K562 (cell line): ENCODE measurements around the gene SCN8A. TPM values are rescaled to one million over a fixed set of nuclear protein-coding genes. Genes with fewer than 3 reads are reported as not detected.

Source experiments
- ATAC-seq: fragments of 200-7000 bp; cut with Tn5 transposase; 3 replicates; pipeline ENCODE4 v1.9.1; 2020; ENCODE audit warnings: moderate library complexity
- BruUV-seq: library from RNA; stranded (reverse); fragments of 400-500 nt; replicated peaks from 2 replicates; lab custom pipeline; 2021; lab: Mats Ljungman, UMichigan
- CTCF ChIA-PET: fragments of 300-600 bp; formaldehyde crosslinking; extraction: SDS; loops from one replicate; lab custom pipeline; 2021; ENCODE audit warnings: low intra/inter-chr PET ratio; lab: Yijun Ruan, JAX
- POLR2A ChIA-PET: fragments of 300-600, 350-650 bp; sonication (Branson Sonifier 250); formaldehyde crosslinking; extraction: SDS; loops from one replicate; lab custom pipeline; 2021; ENCODE audit warnings: antibody characterized with exemption, inconsistent platforms; lab: Yijun Ruan, JAX
- DNase-seq, 4 experiments: peaks; one replicate each; pipeline versions ENCODE4 v3.0.0 to v3.0.0-alpha.2; 2011 to 2018; ENCODE audit warnings: low spot score in 3 of 4, mixed read lengths in 3 of 4; ENCODE audit errors: extremely low read depth in 1 of 4
- FAIRE-seq: peaks from 2 replicates; lab custom pipeline; 2011; peaks lifted over from hg19 to GRCh38; lab: Jason Lieb, UNC
- H2AFZ ChIP-seq: 2 replicates; pipeline ENCODE4 v1.6.0; 2011; ENCODE audit warnings: low read depth, low read length, control low read depth, inconsistent platforms
- H3K27ac ChIP-seq: fragments of 200-600 bp; 3 replicates; pipeline ENCODE4 v1.8.0; 2011; ENCODE audit warnings: low read depth, mild to moderate bottlenecking, control low read depth, inconsistent platforms, low read length, moderate library complexity, mixed read lengths; ENCODE audit errors: extremely low read depth
- H3K27me3 ChIP-seq, 2 experiments: fragments of 300-600 bp in 1 of 2; 2 replicates in 1 of 2; 3 replicates in 1 of 2; pipeline versions ENCODE4 v1.6.0 to v1.8.0; 2011; ENCODE audit warnings: inconsistent platforms in 2 of 2, low read length in 2 of 2, mild to moderate bottlenecking in 1 of 2, mixed read lengths in 1 of 2, moderate library complexity in 1 of 2; ENCODE audit not compliant: control insufficient read depth in 2 of 2, insufficient read depth in 2 of 2
- H3K36me3 ChIP-seq: fragments of 300-600 bp; 3 replicates; pipeline ENCODE4 v1.8.0; 2011; ENCODE audit warnings: mild to moderate bottlenecking, low read length, inconsistent platforms; ENCODE audit not compliant: control insufficient read depth, insufficient read depth
- H3K4me1 ChIP-seq, 2 experiments: fragments of 200-600 bp in 1 of 2; replicated peaks in 1 of 2; 2 replicates in 1 of 2; 3 replicates in 1 of 2; pipeline versions ENCODE4 v1.5.1 to v1.8.0; 2011; ENCODE audit warnings: inconsistent platforms in 2 of 2, low read length in 2 of 2, mild to moderate bottlenecking in 1 of 2, mixed read lengths in 1 of 2, moderate library complexity in 1 of 2; ENCODE audit not compliant: control insufficient read depth in 2 of 2, insufficient read depth in 2 of 2
- H3K4me2 ChIP-seq: 2 replicates; pipeline ENCODE4 v1.6.1; 2011; ENCODE audit warnings: low read length, control low read depth, inconsistent platforms, mixed read lengths; ENCODE audit not compliant: insufficient read depth
- H3K4me3 ChIP-seq: fragments of 200-600 bp; sonication (generic), shearing (Covaris generic); 2 replicates; pipeline ENCODE4 v1.5.1; 2016; ENCODE audit warnings: control low read depth, inconsistent platforms
- H3K79me2 ChIP-seq: fragments of 200-600 bp; 3 replicates; pipeline ENCODE4 v1.8.0; 2011; ENCODE audit warnings: low read length, inconsistent platforms; ENCODE audit not compliant: control insufficient read depth, insufficient read depth
- H3K9ac ChIP-seq, 2 experiments: 2 replicates each; pipeline versions ENCODE4 v1.6.0 to v1.6.1; 2011; ENCODE audit warnings: low read depth in 2 of 2, low read length in 2 of 2, control low read depth in 1 of 2, inconsistent platforms in 1 of 2, mild to moderate bottlenecking in 1 of 2, mixed read lengths in 1 of 2; ENCODE audit not compliant: insufficient read depth in 1 of 2
- H3K9me1 ChIP-seq: one replicate; pipeline ENCODE4 v1.6.0; 2011; ENCODE audit warnings: inconsistent platforms, mild to moderate bottlenecking, low read length, moderate library complexity; ENCODE audit not compliant: control insufficient read depth, insufficient read depth
- H3K9me3 ChIP-seq: replicated peaks from 2 replicates; pipeline ENCODE4 v1.5.1; 2011; ENCODE audit warnings: low read depth, low read length, inconsistent platforms; ENCODE audit not compliant: control insufficient read depth, insufficient read depth
- H4K20me1 ChIP-seq: replicated peaks from 2 replicates; pipeline ENCODE4 v1.6.1; 2011; ENCODE audit warnings: low read length, inconsistent platforms, mixed read lengths; ENCODE audit not compliant: control insufficient read depth, insufficient read depth
- BHLHE40 ChIP-seq: IDR thresholded peaks from 2 replicates; pipeline ENCODE4 v1.6.1; 2011; ENCODE audit warnings: low read length, improper control_type of control experiment
- FOXK2 ChIP-seq, 2 experiments: fragments of 450-650 bp; IDR thresholded peaks in 1 of 2; conservative IDR thresholded peaks in 1 of 2; 2 replicates each; pipeline ENCODE4 v1.6.1; 2016; ENCODE audit warnings: low read depth in 2 of 2, mild to moderate bottlenecking in 1 of 2
- HEY1 ChIP-seq: fragments of 250-450 bp; sonication (Bioruptor Pico); IDR thresholded peaks from 2 replicates; pipeline ENCODE4 v1.5.0; 2020; ENCODE audit warnings: mild to moderate bottlenecking, moderate library complexity, borderline replicate concordance
- PHF21A ChIP-seq: fragments of 450-650 bp; IDR thresholded peaks from 2 replicates; pipeline ENCODE4 v1.6.1; 2017; ENCODE audit warnings: low read depth, borderline replicate concordance
- ZFPM2 ChIP-seq: fragments of 250-450 bp; sonication (Bioruptor Pico); IDR thresholded peaks from 2 replicates; pipeline ENCODE4 v1.5.1; 2022; ENCODE audit warnings: mild to moderate bottlenecking
- ZNF134 ChIP-seq: fragments of 250-450 bp; sonication (Bioruptor Pico); conservative IDR thresholded peaks from 2 replicates; pipeline ENCODE4 v1.4.0; 2020
- ZNF217 ChIP-seq: sonication (generic); formaldehyde crosslinking; IDR thresholded peaks from 2 replicates; pipeline ENCODE4 v1.8.0; 2022; ENCODE audit warnings: mild to moderate bottlenecking, missing genetic modification reagents
- ZNF224 ChIP-seq: sonication (generic); formaldehyde crosslinking; IDR thresholded peaks from 2 replicates; pipeline ENCODE4 v1.8.0; 2022; ENCODE audit warnings: mild to moderate bottlenecking, missing genetic modification reagents
- ZNF311 ChIP-seq: fragments of 250-450 bp; sonication (Bioruptor Pico); IDR thresholded peaks from 2 replicates; pipeline ENCODE4 v1.4.0; 2020; ENCODE audit warnings: mild to moderate bottlenecking, moderate library complexity
- ZNF408 ChIP-seq: fragments of 250-450 bp; sonication (Bioruptor Pico); IDR thresholded peaks from 2 replicates; pipeline ENCODE4 v1.4.0; 2020; ENCODE audit warnings: low read depth, mild to moderate bottlenecking, moderate library complexity
- ZNF766 ChIP-seq: fragments of 200-800 bp; sonication (Bioruptor generic); conservative IDR thresholded peaks from 2 replicates; pipeline ENCODE4 v1.6.1; 2016; ENCODE audit warnings: missing genetic modification characterization, missing compliant biosample characterization
- WGBS: fragments of 100-300 bp; shearing (Covaris generic); methylation state at CpG from one replicate; pipeline ENCODE4 v1.1.6; 2016; ENCODE audit warnings: low coverage, mixed read lengths; ENCODE audit not compliant: insufficient coverage; ENCODE audit errors: missing lambda C conversion rate; 5-methylcytosine and 5-hydroxymethylcytosine counted together
- in situ Hi-C: fragments of 300-500 bp; cut with MboI; formaldehyde crosslinking; loops from 4 replicates; pipeline ENCODE4 v1.15.0; 2018; ENCODE audit warnings: inconsistent platforms, mixed read lengths
- intact Hi-C: fragments of 100-400 bp; cut with micrococcal nuclease; formaldehyde crosslinking; loops from 2 replicates; pipeline ENCODE4 v1.14.2; 2022
- polyA plus RNA-seq, 8 experiments: library from polyadenylated mRNA; depleted of rRNA in 4 of 8; stranded (reverse) in 5 of 8; unstranded in 3 of 8; fragments of >200 nt; fragmentation: Nextera tagmentation in 2 of 8; fragmentation: Illumina TruSeq in 1 of 8; extraction: Ambion mirVana in 2 of 8; extraction: Trizol in 1 of 8; gene quantifications; 2 replicates each; pipeline versions ENCODE4 v1.2.1 to v1.2.3, GENCODE V29; 2011 to 2014; ENCODE audit warnings: inconsistent platforms in 1 of 8, missing spikeins in 1 of 8
- total RNA-seq, 7 experiments: library from RNA; depleted of rRNA in 6 of 7; stranded (reverse); fragments of >200 nt in 6 of 7; fragmentation: Illumina TruSeq in 2 of 7; extraction: Trizol in 2 of 7; gene quantifications; 2 replicates each; pipeline versions ENCODE4 v1.2.1 to v1.2.3, GENCODE V29; 2011 to 2021; ENCODE audit warnings: low replicate concordance in 1 of 7
- TF ChIP-seq, protein P1 (sequence below): sonication (generic); formaldehyde crosslinking; IDR thresholded peaks from 2 replicates; pipeline ENCODE4 v1.8.0; 2023; ENCODE audit warnings: mild to moderate bottlenecking, missing genetic modification reagents
- TF ChIP-seq, protein P2 (sequence below): fragments of 450-650 bp; IDR thresholded peaks from 2 replicates; pipeline ENCODE4 v1.6.1; 2017; ENCODE audit warnings: antibody characterized with exemption
- TF ChIP-seq, protein P3 (sequence below): sonication (generic); formaldehyde crosslinking; IDR thresholded peaks from 2 replicates; pipeline ENCODE4 v1.8.0; 2023; ENCODE audit warnings: mild to moderate bottlenecking, missing genetic modification reagents

Gene SCN8A
- total and polyA plus RNA-seq, 9 of the 15 experiments (the other 6 are each of a cell fraction or from before 2014, with no cell fraction given): 0.03 to 0.29 (median 0.15) TPM; not detected in 1

DNA sequence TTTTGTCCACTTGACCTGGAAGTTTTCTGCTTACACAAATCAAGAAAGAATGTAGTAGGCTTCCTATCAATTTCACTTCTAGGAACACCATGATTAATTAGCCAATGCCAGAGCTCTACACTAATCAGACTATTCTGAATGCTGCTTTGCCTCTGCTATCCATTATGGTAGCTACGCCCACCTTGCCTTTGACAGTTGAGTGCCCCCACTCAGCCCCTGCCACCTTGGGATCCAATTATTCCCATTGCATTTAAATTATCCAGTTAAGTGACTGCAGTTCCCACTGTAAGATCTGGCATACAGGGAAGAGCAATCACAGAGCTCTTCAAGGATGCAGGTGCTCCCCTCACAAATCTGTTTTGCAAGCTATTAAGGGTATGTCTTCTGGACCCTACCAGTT lies 210.0 kb downstream of the SCN8A start:
- Histone ChIP-seq H3K4me2 (no peak overlapping the region), H2AFZ (no peak overlapping the region), H3K9me3 (no peaks in the 10 kb centered on the region), H3K9me1 (no peaks in the 10 kb centered on the region), H4K20me1 (no peaks in the 10 kb centered on the region), H3K4me3 (no peak overlapping the region), H3K79me2 (no peaks in the 10 kb centered on the region), H3K9ac (no peak overlapping the region), H3K27me3 (peaks cover 4 to 6% of the 10 kb centered on the region in 2 experiments; a peak in 3 of 5 replicates), H3K4me1 (no peaks in the 10 kb centered on the region), H3K36me3 (no peaks in the 10 kb centered on the region), H3K27ac (no peak overlapping the region)
- no peak for ATAC-seq
- intact Hi-C loops (no loop called here), in situ Hi-C loops (no loop called here)
- ChIA-PET POLR2A (no interaction called here), CTCF (no interaction called here)
- 0% methylated on average over 1 of the region's 1 CpG for WGBS
- DNase-seq: no peak
- no peak for FAIRE-seq
- no TSS peak for BruUV-seq
- TF ChIP-seq ZNF134: no peak
- TF ChIP-seq FOXK2 (conservative IDR thresholded peaks at IDR 0.05 in 1 of 2, IDR thresholded peaks at IDR 0.05 in 1 of 2; ENCODE audit: low read depth in 2 of 2): no peak
- TF ChIP-seq HEY1 (CRISPR knock-in tag): no peak
- no peak for TF ChIP-seq PHF21A
- TF ChIP-seq ZNF311: no peak
- TF ChIP-seq ZNF766 (CRISPR knock-in tag): no peak
- TF ChIP-seq BHLHE40: no peak
- TF ChIP-seq ZNF224 (CRISPR knock-in tag): no peak
- TF ChIP-seq, protein P1, sequence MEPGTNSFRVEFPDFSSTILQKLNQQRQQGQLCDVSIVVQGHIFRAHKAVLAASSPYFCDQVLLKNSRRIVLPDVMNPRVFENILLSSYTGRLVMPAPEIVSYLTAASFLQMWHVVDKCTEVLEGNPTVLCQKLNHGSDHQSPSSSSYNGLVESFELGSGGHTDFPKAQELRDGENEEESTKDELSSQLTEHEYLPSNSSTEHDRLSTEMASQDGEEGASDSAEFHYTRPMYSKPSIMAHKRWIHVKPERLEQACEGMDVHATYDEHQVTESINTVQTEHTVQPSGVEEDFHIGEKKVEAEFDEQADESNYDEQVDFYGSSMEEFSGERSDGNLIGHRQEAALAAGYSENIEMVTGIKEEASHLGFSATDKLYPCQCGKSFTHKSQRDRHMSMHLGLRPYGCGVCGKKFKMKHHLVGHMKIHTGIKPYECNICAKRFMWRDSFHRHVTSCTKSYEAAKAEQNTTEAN (CRISPR knock-in tag): no peak
- no peak for TF ChIP-seq ZNF217 (CRISPR knock-in tag)
- no peak for TF ChIP-seq ZFPM2
- TF ChIP-seq, protein P2, sequence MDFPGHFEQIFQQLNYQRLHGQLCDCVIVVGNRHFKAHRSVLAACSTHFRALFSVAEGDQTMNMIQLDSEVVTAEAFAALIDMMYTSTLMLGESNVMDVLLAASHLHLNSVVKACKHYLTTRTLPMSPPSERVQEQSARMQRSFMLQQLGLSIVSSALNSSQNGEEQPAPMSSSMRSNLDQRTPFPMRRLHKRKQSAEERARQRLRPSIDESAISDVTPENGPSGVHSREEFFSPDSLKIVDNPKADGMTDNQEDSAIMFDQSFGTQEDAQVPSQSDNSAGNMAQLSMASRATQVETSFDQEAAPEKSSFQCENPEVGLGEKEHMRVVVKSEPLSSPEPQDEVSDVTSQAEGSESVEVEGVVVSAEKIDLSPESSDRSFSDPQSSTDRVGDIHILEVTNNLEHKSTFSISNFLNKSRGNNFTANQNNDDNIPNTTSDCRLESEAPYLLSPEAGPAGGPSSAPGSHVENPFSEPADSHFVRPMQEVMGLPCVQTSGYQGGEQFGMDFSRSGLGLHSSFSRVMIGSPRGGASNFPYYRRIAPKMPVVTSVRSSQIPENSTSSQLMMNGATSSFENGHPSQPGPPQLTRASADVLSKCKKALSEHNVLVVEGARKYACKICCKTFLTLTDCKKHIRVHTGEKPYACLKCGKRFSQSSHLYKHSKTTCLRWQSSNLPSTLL: no peak
- no peak for TF ChIP-seq ZNF408 (CRISPR knock-in tag)
- TF ChIP-seq, protein P3, sequence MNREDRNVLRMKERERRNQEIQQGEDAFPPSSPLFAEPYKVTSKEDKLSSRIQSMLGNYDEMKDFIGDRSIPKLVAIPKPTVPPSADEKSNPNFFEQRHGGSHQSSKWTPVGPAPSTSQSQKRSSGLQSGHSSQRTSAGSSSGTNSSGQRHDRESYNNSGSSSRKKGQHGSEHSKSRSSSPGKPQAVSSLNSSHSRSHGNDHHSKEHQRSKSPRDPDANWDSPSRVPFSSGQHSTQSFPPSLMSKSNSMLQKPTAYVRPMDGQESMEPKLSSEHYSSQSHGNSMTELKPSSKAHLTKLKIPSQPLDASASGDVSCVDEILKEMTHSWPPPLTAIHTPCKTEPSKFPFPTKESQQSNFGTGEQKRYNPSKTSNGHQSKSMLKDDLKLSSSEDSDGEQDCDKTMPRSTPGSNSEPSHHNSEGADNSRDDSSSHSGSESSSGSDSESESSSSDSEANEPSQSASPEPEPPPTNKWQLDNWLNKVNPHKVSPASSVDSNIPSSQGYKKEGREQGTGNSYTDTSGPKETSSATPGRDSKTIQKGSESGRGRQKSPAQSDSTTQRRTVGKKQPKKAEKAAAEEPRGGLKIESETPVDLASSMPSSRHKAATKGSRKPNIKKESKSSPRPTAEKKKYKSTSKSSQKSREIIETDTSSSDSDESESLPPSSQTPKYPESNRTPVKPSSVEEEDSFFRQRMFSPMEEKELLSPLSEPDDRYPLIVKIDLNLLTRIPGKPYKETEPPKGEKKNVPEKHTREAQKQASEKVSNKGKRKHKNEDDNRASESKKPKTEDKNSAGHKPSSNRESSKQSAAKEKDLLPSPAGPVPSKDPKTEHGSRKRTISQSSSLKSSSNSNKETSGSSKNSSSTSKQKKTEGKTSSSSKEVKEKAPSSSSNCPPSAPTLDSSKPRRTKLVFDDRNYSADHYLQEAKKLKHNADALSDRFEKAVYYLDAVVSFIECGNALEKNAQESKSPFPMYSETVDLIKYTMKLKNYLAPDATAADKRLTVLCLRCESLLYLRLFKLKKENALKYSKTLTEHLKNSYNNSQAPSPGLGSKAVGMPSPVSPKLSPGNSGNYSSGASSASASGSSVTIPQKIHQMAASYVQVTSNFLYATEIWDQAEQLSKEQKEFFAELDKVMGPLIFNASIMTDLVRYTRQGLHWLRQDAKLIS (CRISPR knock-in tag): no peak
